Middle frontal gyrus (tissue), 1 donor: ENCODE data around the gene CNDP1.
"Not testable (repeated sequence)": the region's sequence is repeated elsewhere in the genome, so short reads cannot be mapped to it uniquely, and the experiment has no call there.

Source experiments
- DNase-seq: peaks from one replicate; pipeline ENCODE4 v3.0.0-alpha.2; 2015; ENCODE audit warnings: low spot score; ENCODE audit errors: extremely low spot score

The CNDP1 gene

GRCh38 chr18:74520096-74520833, 14.0 kb upstream of the CNDP1 start:
- DNase-seq: no peak

- no peak for DNase-seq
Measured at GRCh38 chr18:74521068-74521725, 13.1 kb upstream of the CNDP1 start.

GRCh38 chr18:74522635-74523548, 11.4 kb upstream of the CNDP1 start:
- DNase-seq: no peak

GRCh38 chr18:74524097-74524496, 10.2 kb upstream of the CNDP1 start:
- DNase-seq: no peak

DNA sequence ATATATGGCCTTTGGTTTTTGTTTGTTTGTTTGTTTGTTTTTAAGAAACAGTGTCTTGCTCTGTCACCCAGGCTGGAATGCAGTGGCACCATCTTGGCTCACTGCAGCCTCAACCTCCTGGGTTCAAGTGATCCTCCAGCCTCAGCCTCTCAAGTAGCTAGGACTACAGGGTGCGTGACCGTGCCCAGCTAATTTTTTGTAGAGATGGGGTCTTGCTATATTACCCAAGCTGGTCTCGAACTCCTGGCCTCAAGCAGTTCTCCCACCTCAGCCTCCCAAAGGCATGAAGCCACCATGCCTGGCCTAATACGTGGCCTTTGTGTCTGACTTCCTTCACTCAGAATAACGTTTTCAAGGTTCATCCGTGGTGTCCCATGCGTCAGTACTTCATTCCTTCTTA, 9.4 kb upstream of the CNDP1 start:
- not testable (repeated sequence) for DNase-seq

GRCh38 chr18:74525741-74526140, 8.6 kb upstream of the CNDP1 start:
- no peak for DNase-seq

DNA sequence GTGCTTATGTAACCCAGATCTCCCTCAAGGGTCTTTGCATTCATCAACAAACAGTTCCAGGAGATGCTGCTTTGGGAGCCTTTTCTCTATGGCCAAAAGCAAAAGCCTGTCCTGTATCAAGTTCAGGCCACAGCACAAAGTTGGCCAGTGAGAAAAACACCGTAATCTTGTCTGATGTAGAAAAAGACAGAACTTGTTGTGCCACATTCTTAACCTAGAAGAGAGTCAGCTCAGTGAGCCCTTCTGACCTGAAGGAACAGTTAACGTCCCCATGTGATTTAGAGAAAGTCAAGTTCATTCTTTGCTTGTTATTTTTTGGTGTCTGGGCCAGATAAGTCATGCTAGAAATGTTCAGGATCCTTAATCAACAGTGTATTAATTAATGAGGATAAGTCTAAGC, 7.8 kb upstream of the CNDP1 start:
- no peak for DNase-seq

- DNase-seq: no peak
Measured at GRCh38 chr18:74528478-74528877, 5.8 kb upstream of the CNDP1 start.

GRCh38 chr18:74528913-74529312, 5.4 kb upstream of the CNDP1 start:
- no peak for DNase-seq

- no peak for DNase-seq
Measured at GRCh38 chr18:74529378-74529777, 4.9 kb upstream of the CNDP1 start.

- no peak for DNase-seq
Measured at GRCh38 chr18:74529811-74530583, 4.3 kb upstream of the CNDP1 start.

GRCh38 chr18:74530584-74530862, 3.8 kb upstream of the CNDP1 start:
- DNase-seq: no peak

DNA sequence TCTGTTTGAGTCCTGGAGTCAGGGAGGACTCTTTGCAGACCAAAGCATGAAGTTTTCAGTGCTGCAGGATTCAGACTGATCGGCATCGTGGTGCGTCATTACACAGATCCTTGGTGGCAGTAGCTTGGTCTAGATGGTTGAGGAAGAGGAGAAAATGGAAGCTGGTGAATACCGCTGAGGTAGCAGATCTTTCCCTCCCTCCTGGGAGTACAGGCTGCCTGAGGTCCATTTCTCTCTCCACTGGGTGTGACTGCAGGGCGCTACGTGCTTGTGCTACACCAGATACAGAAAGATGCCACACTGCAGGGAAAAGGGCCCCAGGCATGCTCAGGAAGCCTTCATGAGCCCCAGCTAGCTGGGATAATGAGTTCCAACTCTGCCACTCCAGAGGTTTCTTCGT, 3.3 kb upstream of the CNDP1 start:
- DNase-seq: no peak

DNA sequence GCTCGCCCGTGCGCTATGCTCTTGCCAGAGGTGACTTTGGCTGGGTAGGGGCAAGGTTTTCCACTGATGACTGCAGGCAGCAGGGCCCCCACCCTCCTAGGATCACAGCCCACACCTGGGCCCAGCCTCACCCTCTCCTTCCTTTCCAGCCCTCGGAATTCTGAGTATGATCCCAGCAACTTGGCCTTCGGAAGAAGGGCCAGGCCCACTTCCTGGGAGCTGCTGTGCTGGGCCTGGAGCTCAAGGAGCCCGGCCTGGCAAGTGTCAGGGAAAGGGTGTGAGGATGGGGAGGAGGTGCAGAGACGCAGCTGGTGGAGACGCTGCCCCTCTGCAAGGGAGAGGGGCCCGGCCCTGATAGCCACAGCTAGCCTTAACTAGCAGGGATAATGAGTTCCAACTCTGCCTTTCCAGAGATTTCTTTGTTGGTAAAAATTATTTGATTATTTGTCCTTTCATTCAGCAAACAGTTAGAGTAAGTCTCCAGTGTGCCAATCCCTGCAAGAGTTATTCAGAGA, 1.7 kb upstream of the CNDP1 start:
- DNase-seq: no peak

GRCh38 chr18:74533666-74534065, 634 bp upstream of the CNDP1 start:
- DNase-seq: no peak

- DNase-seq: no peak
Measured at GRCh38 chr18:74534981-74535649, 815 bp downstream of the CNDP1 start.

DNA sequence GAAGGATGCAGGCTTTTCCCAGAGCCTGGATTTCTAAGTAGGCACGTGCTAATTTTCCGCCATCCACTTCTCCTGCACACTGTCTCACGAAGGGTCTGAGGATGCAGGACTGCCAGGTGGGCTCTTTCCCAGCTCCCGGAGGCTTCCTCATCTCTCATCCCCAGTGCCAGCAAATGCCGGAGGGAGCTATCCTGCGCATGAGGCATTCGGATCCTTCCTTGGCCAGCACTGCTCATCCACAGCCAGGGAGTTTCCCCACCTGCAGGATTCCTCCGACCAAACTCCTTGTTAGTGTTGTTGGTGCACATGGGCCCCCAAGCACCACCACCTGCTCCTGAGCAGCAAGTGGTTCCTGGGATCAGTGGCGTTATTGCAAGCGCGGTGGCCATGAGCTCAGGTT, 5.0 kb downstream of the CNDP1 start:
- no peak for DNase-seq

GRCh38 chr18:74540652-74541421, 6.5 kb downstream of the CNDP1 start:
- DNase-seq: no peak

- DNase-seq: peak; percentile 40
Measured at GRCh38 chr18:74541703-74542555, 7.6 kb downstream of the CNDP1 start.
